HG02970 (cell line): ENCODE results near the gene GCNT2.
A peak's percentile ranks its signal among the peaks of the same experiment; 100 is the strongest.
"Not testable (repeated sequence)": the region's sequence is repeated elsewhere in the genome, so short reads cannot be mapped to it uniquely, and the experiment has no call there.

Experiments
- ATAC-seq: cut with Tn5 transposase; IDR thresholded peaks from one replicate; pipeline ENCODE4 v1.9.1; 2021; ENCODE audit warnings: mild to moderate bottlenecking, moderate library complexity, moderate number of reproducible peaks; ENCODE audit not compliant: unreplicated experiment, low FRiP score

The GCNT2 gene

DNA sequence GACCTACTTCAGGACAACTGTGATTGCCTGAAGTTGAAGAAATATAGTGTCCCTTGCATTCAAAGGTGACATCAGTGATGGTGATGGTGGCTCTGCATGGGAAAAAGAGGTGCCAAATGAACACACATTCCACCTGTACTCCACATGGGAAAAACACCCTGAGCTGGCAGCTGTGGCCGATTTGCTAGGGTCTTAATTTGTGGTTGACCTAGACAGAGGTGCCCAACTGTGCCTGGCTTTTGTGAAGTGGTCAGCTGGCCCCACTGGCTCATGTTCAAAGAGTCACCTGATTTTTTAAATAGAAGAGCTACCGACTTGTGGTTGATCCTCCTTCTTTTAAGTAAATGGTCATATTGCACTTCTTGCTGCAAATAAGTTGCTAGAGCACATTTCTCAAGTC lies 7.6 kb upstream of the GCNT2 start:
- no peak for ATAC-seq

DNA sequence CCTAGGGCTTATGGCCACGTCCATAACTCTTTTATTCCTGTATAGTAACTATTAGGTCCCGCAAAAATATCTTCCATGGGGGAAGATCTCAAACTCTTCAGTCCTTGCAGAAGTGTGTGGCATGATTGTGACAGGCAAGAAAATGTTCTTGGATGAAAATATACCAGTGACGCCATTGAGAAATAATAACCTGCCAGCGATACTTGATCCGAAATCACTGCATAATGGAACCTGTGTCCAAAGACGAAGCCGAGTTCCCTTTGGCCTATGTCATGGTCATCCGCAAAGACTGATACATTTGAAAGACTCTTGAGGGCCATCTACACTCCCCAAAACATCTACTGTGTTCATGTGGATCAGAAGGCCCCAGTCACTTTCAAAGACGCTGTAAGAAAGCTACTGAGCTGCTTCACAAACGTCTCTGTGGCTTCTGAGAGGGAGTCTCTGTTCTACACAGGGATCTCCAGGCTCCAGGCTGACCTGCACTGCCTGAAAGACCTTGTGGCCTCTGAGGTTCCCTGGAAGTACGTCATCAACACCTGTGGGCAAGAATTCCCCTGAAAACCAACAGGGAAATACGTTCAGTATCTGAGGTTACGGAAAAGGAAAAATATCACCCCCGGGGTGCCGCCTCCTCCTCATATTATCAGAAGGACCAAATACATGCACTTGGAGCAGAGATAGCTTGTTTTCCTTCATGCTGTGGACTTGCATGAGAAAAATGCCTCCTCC lies 6.9 kb upstream of the GCNT2 start:
- no peak for ATAC-seq

DNA sequence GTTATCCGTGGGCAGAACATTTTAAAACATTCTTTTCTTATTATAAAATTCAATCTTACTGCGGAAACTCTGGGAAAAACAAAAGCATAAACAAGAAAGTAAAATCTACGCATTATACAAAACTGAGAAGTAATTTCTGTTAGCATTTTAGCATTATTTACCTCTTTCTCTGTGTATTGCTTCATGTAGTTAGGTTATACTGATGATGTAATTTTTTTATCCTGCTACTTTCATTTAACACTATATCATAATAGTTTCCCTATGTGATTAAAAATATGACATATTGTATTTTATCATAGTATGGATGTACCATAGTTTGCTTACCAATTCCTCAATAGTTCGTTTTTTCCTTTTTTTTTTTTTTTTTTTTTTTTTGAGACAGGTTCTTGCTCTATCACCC lies 4.2 kb upstream of the GCNT2 start:
- ATAC-seq: no peak

DNA sequence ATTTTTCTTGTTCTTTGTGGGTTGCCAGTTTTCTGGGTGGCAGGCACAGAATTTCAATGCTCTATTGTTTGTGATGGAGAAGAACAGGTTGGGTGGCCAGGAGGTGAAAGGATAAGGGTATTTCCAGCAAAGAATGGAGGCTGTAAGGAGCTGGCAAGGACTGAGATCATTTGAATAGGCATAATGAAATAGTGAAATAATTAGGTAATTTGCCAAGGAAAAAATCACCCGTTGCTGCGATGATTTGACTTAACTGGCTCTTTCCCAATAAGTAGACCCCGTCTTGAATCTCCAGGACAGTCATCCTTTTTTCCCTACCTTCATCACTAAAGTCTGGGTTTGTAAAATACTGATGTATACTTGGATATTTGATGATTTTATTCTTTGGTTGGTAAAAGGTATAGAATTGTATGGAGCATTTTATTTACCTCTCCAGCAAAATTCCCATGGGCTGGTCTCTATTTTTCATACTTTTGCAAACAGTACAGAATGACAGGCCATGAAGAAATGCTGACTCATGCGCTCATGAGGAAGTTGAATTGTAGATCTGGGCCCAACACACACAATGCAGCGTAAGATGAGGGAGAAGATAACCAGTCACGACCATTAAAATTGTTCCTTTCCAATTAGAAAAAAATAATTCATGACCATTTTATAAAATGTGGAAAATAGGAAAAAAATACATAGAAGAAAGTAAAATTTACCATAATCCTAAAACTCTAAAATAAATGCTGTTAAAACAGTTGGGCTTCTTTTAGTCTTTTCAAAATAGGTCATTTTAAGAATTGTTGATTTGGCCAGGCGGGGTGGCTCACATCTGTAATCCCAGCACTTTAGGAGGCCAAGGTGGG lies 2.4 kb upstream of the GCNT2 start:
- no peak for ATAC-seq

DNA sequence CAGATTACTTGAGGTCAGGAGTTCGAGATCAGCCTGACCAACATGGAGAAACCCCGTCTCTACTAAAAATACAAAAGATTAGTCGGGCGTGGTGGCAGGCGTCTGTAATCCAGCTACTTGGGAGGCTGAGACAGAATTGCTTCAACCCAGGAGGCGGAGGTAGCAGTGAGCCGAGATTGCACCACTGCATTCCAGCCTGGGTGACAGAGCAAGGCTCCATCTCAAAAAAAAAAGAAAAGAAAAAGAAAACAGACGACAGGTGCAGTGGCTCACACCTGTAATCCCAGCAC lies 1.8 kb upstream of the GCNT2 start:
- ATAC-seq: not testable (repeated sequence)

DNA sequence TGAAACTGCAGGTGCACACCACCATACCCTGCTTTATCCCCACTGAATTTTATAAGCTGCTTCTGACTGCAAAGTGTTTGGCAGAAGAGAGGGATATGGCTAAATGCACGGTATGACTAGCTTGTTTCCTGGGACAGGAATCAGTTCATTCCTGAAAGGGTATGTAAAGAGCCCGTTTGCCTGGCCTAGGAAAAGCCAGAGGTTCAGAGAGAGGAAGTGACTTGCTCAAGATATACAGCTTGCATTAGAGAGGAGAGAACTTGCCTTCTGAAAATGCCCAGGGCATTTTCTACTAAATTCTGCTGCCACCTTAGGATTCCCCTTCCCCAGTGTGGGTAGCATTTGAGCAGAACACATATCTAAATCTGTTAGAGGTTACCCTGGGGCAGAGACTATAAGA lies 683 bp upstream of the GCNT2 start:
- no peak for ATAC-seq

DNA sequence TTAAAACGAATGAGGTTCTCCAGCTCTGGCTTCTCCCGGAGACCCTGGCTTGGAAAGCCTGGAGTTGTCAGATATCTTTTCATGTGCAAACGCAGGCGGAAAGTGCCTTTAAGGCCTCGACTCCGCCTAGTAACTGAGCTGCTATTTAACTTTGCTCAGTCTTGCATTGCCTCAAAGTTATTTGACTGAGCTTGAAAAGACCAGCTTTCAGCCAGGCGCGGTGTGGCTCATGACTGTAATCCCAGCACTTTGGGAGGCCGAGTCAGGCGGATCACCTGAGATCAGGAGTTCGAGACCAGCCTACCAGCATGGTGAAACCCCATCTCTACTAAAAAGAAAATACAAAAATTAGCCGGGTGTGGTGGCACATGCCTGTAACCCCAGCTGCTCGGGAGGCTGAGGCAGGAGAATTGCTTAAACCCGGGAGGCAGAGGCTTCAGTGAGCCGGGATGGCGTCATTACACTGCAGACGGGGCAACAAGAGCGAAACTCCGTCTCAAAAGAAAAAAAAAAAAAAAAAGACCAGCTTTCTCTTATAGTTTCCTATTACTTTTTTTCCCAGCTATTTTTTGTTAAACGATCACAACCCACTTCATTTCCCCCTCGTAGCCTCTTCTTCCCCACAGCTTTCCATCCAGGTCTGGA lies 1.9 kb downstream of the GCNT2 start:
- ATAC-seq: no peak

DNA sequence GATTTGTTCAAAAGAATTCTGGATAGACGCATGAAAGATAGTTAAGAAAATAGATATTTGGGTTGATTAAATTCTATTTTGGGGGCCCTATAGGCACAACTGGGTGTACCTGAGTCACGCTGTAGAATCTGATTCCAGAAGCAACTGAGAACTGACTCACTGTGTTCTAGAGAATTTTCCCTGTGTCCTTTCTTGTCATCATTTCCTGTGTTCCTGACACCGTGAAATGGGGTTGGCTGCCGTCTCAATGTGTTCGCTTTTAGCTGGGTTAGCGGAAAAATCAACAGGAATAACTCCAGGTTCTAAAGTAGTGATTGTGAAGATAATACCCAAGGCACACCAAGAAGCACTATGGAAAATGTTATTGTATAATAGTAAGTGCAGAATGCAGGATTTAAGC lies 5.0 kb downstream of the GCNT2 start:
- ATAC-seq: no peak

DNA sequence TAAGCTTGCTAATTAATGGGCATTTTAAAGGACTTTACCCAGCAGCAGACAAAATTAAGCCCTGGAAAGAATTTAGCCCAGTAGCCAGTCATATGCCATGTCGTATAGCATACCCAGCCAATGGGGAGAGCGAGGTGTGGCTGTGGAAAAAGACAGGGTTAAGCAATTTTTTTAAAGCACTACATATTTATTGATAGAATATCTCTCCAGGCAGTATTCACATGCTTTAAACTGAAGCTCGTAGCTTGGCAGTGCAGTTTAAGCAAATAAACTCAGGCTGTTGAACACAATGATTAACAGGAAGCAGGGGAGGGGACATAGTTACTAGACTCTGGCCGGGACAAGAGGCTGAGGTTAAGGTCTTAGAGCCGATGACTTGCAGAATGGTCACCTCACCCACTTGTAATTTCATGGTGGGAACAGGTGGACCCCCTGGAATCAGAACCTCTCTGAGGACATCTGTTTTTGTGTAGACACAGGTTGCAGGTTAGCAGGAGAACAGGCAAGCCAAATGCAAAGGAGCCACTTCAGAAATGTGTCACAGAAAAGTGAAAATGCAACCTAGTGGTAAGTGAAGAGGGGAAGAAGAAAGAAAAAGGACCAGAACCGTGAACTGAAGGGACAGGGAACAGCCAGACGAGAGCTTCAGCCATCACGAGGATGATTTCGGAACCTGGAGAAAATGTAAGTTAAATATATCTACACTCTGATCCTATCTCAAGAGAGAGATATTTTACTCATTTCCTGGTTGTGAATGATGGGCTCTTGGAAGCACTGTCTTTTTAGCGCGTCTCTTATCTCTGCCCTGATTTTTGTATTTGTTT lies 7.2 kb downstream of the GCNT2 start:
- peak; percentile 54 for ATAC-seq

DNA sequence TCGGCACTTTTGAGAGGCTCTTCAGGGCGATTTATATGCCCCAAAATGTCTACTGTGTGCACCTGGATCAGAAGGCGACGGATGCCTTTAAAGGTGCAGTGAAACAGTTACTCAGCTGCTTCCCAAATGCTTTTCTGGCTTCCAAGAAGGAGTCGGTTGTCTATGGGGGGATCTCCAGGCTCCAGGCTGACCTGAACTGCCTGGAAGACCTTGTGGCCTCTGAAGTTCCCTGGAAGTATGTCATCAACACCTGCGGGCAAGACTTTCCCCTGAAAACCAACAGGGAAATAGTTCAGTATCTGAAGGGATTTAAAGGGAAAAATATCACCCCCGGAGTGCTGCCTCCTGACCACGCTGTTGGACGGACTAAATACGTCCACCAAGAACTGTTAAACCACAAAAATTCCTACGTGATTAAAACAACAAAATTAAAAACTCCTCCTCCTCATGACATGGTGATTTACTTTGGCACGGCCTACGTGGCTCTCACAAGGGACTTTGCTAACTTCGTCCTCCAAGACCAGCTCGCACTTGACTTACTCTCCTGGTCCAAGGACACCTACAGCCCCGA lies 8.2 kb downstream of the GCNT2 start:
- no peak for ATAC-seq

DNA sequence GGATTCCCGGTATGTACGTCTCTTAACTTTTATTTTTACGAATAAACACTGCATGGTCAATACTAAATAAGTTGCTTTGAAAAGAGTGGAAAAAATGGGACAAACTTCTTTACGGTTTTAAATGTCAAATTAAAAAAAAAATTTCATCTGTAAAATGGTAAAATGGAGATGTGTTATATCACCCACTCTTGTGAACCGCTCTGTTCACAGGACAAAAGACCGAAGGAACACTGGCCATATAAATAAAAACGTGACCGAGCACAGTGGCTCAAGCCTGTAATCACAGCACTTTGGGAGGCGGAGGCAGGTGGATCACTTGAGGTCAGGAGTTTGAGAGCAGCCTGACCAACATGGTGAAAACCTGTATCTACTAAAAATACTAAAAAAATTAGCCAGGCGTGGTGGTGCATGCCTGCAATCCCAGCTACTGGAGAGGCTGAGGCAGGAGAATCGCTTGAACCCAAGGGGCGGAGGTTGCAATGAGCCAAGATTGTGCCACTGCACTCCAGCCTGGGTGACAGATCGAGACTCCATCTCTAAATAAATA lies 8.8 kb downstream of the GCNT2 start:
- not testable (repeated sequence) for ATAC-seq

DNA sequence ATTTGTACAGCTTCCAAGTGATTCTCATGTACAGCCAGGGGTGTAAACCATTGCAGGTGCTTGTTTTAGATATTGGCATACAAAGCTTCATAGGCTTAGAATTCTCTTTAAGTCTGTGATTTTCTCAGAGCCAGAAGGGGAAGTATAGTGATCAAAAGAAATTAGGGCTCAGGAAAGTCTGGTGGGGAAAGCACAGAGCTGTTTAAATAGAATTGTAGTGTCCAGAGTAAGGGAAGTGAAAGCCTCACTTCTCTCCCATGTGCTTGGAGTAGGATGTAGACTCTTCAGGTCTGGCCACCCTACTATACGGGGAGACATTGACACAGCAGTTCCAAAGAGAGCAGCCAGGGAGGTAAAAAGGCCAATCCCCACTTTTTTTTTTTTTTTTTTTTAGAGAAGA lies 10.4 kb downstream of the GCNT2 start:
- ATAC-seq: no peak

DNA sequence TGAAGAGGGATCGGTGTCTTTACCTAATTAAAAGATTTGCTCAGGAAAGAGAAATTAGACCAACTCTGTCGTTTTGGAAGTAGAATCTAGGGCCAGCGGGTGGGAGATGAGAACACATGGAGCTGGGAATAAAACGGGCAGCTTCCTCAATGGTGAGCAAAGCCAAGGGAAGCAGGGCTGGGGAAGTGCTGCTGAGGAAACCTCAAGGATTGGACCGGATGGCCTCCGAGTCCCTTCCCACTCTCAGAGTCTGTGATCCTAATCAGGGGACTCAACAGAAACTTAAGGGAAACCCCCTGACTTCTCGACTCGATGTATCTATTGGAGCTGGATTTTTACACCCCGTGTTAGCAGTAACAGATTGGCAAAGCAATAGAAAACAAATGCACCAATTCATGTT lies 10.8 kb downstream of the GCNT2 start:
- no peak for ATAC-seq

DNA sequence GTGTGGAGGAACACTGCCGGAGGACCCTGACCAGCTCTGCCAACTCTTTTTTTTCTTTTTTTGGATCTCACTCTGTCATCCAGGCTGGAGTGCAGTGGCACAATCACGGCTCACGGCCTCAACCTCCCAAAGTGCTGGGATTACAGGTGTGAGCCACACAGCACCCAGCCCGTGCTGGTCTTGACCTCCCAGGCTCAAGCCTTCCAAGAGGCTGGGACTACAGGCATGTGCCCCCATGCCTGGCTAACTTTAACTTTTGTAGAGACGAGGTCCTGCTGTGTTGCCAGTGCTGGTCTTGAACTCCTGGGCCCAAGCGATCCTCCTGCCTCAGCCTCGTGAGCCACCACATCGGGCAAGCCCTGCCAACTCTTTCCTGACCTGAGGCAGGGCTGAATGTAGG lies 11.2 kb downstream of the GCNT2 start:
- no peak for ATAC-seq

DNA sequence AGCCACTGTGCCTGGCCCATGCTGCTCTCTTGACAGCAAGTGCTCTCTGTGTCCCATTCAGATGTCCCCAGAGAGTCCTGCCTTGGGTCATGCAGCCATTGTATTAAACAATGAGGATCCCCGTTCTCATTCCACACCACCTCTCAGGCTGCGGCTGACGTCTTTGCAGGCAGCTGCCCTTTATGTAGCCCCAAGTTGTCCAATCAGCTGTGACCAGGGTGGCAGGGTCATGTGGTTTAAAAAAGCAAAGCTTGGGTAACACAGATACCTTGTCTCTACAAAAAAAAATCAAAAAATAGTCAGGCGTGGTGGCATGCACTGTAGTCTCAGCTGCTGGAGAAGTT lies 13.2 kb downstream of the GCNT2 start:
- ATAC-seq: peak; percentile 19

DNA sequence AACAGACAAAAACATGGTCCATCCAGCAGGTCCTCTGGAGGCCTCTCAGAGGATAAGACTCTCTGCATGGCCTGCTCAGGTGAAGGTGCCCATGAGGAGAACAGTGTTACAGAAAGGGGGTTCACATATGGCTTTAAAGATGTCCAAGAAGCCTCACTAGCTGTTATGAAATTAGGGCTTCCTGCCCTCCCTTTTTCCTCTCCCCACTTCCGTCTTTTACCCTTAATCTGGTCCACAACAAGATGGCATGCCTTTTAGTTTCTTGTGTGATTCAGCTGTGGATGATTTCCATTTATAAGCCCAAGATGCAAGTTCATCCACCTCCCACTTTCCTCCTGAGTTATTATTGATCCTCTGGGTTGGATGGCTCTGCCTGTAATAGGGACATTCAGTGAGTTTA lies 14.0 kb downstream of the GCNT2 start:
- no peak for ATAC-seq

DNA sequence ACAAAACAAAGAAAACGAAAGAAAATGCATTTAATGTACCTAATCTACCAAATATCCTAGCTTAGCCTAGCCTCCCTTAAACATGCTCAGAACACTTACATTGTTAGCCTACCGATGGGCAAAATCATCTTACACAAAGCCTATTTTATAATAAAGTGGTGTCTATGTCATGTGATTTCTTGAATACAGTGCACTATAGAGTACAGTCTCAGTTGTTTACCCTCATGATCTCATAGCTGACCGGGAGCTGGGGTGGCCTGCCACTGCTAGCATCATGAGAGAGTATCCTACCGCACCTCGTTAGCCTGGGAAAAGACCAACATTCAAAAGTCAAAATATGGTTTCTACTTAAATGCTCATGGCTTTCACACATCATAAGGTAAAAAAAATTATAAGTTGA lies 16.6 kb downstream of the GCNT2 start:
- no peak for ATAC-seq

DNA sequence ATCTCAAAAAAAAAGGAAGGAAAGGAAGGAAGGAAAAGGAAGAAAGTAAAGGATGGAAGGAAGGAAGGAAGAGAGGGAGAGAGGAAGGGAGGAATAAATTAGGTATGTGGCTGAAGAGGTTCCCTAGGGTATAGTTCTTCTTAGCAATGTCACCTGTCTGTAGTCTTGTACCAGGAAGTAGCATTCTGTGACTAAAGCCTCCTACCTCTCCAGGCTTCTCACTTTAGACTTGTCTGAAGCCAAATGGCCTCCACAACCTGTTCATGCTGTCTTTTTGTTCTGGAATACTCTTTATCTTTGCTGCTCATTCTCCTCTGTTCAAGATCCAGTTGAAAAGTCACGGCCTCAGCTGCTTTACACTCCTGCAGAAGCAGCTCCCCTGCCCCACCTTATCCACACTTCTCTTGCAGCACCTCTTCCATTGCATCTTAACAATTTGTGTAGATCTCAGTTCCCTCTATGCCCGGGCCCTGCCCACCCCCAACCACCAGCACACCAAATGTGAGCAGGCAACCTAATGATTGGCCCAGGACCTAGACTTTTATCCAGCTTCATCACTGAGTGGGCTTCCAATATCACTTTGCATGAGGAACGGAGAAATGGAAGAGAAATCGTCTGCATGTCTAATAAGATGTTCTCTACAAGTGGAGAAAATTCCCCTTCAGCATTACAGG lies 19.1 kb downstream of the GCNT2 start:
- ATAC-seq: no peak

DNA sequence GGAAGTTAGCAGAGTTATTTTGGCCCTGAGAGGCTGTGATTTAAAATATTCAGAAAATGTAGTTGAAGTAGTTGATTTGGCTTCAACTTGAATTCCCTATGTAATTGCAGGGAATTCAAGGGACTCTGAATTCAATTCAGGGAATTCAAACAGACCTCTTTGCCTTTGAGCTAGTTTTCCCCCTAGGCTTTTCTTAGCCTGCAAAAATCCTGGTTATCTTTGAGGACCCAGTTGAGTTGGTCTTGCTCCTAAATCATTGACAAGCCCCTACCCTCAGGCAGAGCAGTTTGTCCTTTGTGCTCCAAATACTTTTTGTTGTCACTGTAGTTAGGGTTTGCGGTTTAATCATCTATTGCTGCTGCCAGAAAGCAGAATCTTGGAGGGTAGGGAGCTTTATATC lies 20.4 kb downstream of the GCNT2 start:
- ATAC-seq: no peak

DNA sequence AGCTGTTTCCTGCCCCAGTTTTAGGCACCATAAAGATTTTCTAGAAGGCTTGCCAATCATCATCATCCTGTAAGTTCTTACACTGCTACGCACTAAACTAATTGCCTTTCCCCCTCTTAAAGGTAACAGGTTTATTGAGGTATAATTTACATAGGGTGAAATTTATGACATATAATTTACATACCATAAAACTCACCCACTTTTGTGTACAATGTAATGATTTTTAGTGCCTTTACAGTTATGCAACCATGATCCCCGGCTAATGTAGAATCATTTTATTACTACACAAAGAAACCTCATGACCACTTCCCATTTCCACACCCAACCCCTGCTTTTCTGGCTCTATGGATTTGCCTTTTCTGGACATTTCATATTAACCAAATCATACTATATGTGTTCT lies 21.1 kb downstream of the GCNT2 start:
- no peak for ATAC-seq
